Activated naive CD8-positive, alpha-beta T cell treated with anti-CD3 and anti-CD28 coated beads, Interleukin-2, amount 10 ng/mL, durations not matched to agents 7 days and 5 days (primary cell): ENCODE data around the gene COQ10B. TPM values are rescaled to one million over a fixed set of nuclear protein-coding genes. Genes with fewer than 3 reads are reported as not detected.

Experiments
- ATAC-seq: fragments of 150-1000 bp; cut with Tn5 transposase; one replicate; pipeline ENCODE4 v1.10.0; 2021; ENCODE audit warnings: low read depth, moderate library complexity
- POLR2A ChIA-PET: fragments of 350-600 bp; sonication (Branson Sonifier 250); formaldehyde crosslinking; loops from one replicate; lab custom pipeline; 2021; ENCODE audit warnings: antibody characterized with exemption; lab: Charles Lee
- DNase-seq: peaks from one replicate; pipeline ENCODE4 v3.0.0; 2021
- H3K27ac Mint-ChIP-seq: one replicate; pipeline ENCODE4 v1.8.0; 2022; ENCODE audit warnings: mild to moderate bottlenecking, mixed read lengths
- H3K27me3 Mint-ChIP-seq: one replicate; pipeline ENCODE4 v1.8.0; 2022; ENCODE audit warnings: mild to moderate bottlenecking, moderate library complexity, mixed read lengths
- H3K36me3 Mint-ChIP-seq: one replicate; pipeline ENCODE4 v1.8.0; 2021; ENCODE audit warnings: mild to moderate bottlenecking, mixed read lengths
- H3K4me1 Mint-ChIP-seq: one replicate; pipeline ENCODE4 v1.8.0; 2021; ENCODE audit warnings: mixed read lengths
- H3K4me3 Mint-ChIP-seq: one replicate; pipeline ENCODE4 v1.8.0; 2022; ENCODE audit warnings: mild to moderate bottlenecking, moderate library complexity, mixed read lengths
- H3K9me3 Mint-ChIP-seq: one replicate; pipeline ENCODE4 v1.8.0; 2021; ENCODE audit warnings: mixed read lengths
- total RNA-seq, 2 experiments: library from RNA; stranded (reverse); gene quantifications; one replicate each; pipeline ENCODE4 v1.2.3, GENCODE V29; 2021

Gene COQ10B
- total RNA-seq, 2 experiments from 2014 or later, result 24.8 to 25.2 TPM

- ATAC-seq (no peak), DNase-seq (no peak)
- Mint-ChIP-seq H3K27ac (peak overlapping the region; percentile 85), H3K9me3 (no peaks in the 10 kb centered on the region), H3K27me3 (no peaks in the 10 kb centered on the region), H3K36me3 (peaks cover 8% of the 10 kb centered on the region), H3K4me3 (peak overlapping the region; percentile 91), H3K4me1 (peaks cover 18% of the 10 kb centered on the region)
- POLR2A ChIA-PET, result interaction anchor here (1.0 to 6.7 kb wide), 7 partner anchors 10 to 715 kb away, joined by 4 to 121 read pairs (median 12); partner anchors contain the start of genes COQ10B, GTF3C3, HSPD1 and HSPE1
Observed at GRCh38 chr2:197514754-197515153, 61.4 kb downstream of the COQ10B start.

GRCh38 chr2:197515315-197515738 lies 62.0 kb downstream of the COQ10B start:
- POLR2A ChIA-PET, result interaction anchor here (1.0 to 6.7 kb wide), 10 partner anchors 10 to 716 kb away, joined by 4 to 121 read pairs (median 11); partner anchors contain the start of genes COQ10B, GTF3C3, HSPD1 and HSPE1
- ATAC-seq (peak; percentile 13), DNase-seq (no peak)
- peaks cover 12% of the 10 kb centered on the region for H3K36me3 Mint-ChIP-seq
- peak overlapping the region; percentile 91 for H3K4me3 Mint-ChIP-seq
- peaks cover 18% of the 10 kb centered on the region for H3K4me1 Mint-ChIP-seq
- H3K9me3 Mint-ChIP-seq, result peaks cover under 1% of the 10 kb centered on the region
- H3K27me3 Mint-ChIP-seq, result no peaks in the 10 kb centered on the region
- H3K27ac Mint-ChIP-seq, result peak overlapping the region; percentile 85

- peaks cover 16% of the 10 kb centered on the region for H3K36me3 Mint-ChIP-seq
- DNase-seq (peak; percentile 98), ATAC-seq (peak; percentile 94)
- H3K27ac Mint-ChIP-seq, result peak within 1 kb of the TSS; percentile 85
- peaks cover 18% of the 10 kb centered on the region for H3K4me1 Mint-ChIP-seq
- H3K9me3 Mint-ChIP-seq, result peaks cover 4% of the 10 kb centered on the region
- POLR2A ChIA-PET, result interaction anchor here (1.0 to 6.7 kb wide), 11 partner anchors 10 to 717 kb away, joined by 3 to 121 read pairs (median 11); partner anchors contain the start of genes COQ10B, GTF3C3, HSPD1 and HSPE1
- H3K27me3 Mint-ChIP-seq, result no peaks in the 10 kb centered on the region
- peak within 1 kb of the TSS; percentile 91 for H3K4me3 Mint-ChIP-seq
Observed at GRCh38 chr2:197515739-197516392, 62.5 kb downstream of the COQ10B start, which contains the start of gene MOB4. MOB4 (plus strand) TSS chr2:197516066; CDS start chr2:197516087, 21 bp downstream.

GRCh38 chr2:197516393-197516761 lies 63.0 kb downstream of the COQ10B start:
- H3K27ac Mint-ChIP-seq, result peak overlapping the region; percentile 85
- H3K4me3 Mint-ChIP-seq, result peak overlapping the region; percentile 91
- POLR2A ChIA-PET, result interaction anchor here (1.0 to 6.7 kb wide), 11 partner anchors 9 to 717 kb away, joined by 3 to 121 read pairs (median 11); partner anchors contain the start of genes COQ10B, GTF3C3, HSPD1 and HSPE1
- H3K27me3 Mint-ChIP-seq, result no peaks in the 10 kb centered on the region
- DNase-seq (no peak), ATAC-seq (no peak)
- peaks cover 7% of the 10 kb centered on the region for H3K9me3 Mint-ChIP-seq
- H3K4me1 Mint-ChIP-seq, result peaks cover 18% of the 10 kb centered on the region
- peaks cover 21% of the 10 kb centered on the region for H3K36me3 Mint-ChIP-seq

GRCh38 chr2:197517150-197517549 lies 63.8 kb downstream of the COQ10B start:
- peak overlapping the region; percentile 91 for H3K4me3 Mint-ChIP-seq
- H3K9me3 Mint-ChIP-seq, result peaks cover 10% of the 10 kb centered on the region
- DNase-seq (no peak), ATAC-seq (no peak)
- peak overlapping the region; percentile 37 for H3K27ac Mint-ChIP-seq
- H3K36me3 Mint-ChIP-seq, result peaks cover 27% of the 10 kb centered on the region
- POLR2A ChIA-PET, result interaction anchor here (1.8 to 6.7 kb wide), 7 partner anchors 8 to 188 kb away, joined by 7 to 121 read pairs (median 11); partner anchors contain the start of genes COQ10B, HSPD1, HSPE1 and MARS2
- peaks cover 18% of the 10 kb centered on the region for H3K4me1 Mint-ChIP-seq
- H3K27me3 Mint-ChIP-seq, result no peaks in the 10 kb centered on the region

Other genes starting within 250 kb of the COQ10B start
- 100 to 1,000 TPM; 240 to 243 TPM for gene ANKRD44, start 142.8 kb upstream of the COQ10B start, total RNA-seq
- gene SF3B1, start 18.5 kb upstream of the COQ10B start, total RNA-seq, result 100 to 1,000 TPM; 388 to 392 TPM
- 100 to 1,000 TPM; 190 to 195 TPM for gene HSPD1, start 46.3 kb downstream of the COQ10B start, total RNA-seq
- gene HSPE1, start 46.8 kb downstream of the COQ10B start, total RNA-seq, result 10 to 100 TPM; 92.1 to 94.3 TPM
- gene MOB4, start 62.5 kb downstream of the COQ10B start, total RNA-seq, result 10 to 100 TPM; 17.2 to 18.1 TPM
- gene RFTN2, start 222.0 kb downstream of the COQ10B start, total RNA-seq, result under 1 TPM; 0.08 to 0.88 TPM